Parathyroid adenoma (tissue), 2 donors: Measurements from ENCODE around the gene GPR27.

Source experiments
- H2AFZ ChIP-seq: fragments of 300-600 bp; sonication (generic); one replicate; pipeline ENCODE4 v1.7.0; 2017; ENCODE audit warnings: antibody characterized with exemption, mild to moderate bottlenecking
- H3K27ac ChIP-seq: fragments of 300-600 bp; sonication (generic); one replicate; pipeline ENCODE4 v1.7.0; 2017
- H3K27me3 ChIP-seq: fragments of 300-600 bp; sonication (generic); one replicate; pipeline ENCODE4 v1.7.0; 2017; ENCODE audit warnings: low read length; ENCODE audit not compliant: control insufficient read depth, insufficient read depth
- H3K36me3 ChIP-seq: fragments of 300-600 bp; sonication (generic); one replicate; pipeline ENCODE4 v1.7.0; 2017; ENCODE audit warnings: low read length; ENCODE audit not compliant: control insufficient read depth, insufficient read depth
- H3K4me1 ChIP-seq: fragments of 300-600 bp; sonication (generic); one replicate; pipeline ENCODE4 v1.7.0; 2017; ENCODE audit warnings: control low read depth
- H3K4me2 ChIP-seq: fragments of 300-600 bp; sonication (generic); one replicate; pipeline ENCODE4 v1.7.0; 2017; ENCODE audit warnings: low read length
- H3K4me3 ChIP-seq: fragments of 300-600 bp; sonication (generic); one replicate; pipeline ENCODE4 v1.7.0; 2017; ENCODE audit warnings: low read depth, low read length
- H3K79me2 ChIP-seq: fragments of 300-600 bp; sonication (generic); one replicate; pipeline ENCODE4 v1.7.0; 2017; ENCODE audit warnings: control low read depth
- H3K9ac ChIP-seq: fragments of 300-600 bp; sonication (generic); one replicate; pipeline ENCODE4 v1.7.0; 2017; ENCODE audit warnings: mild to moderate bottlenecking
- H3K9me3 ChIP-seq: fragments of 300-600 bp; sonication (generic); one replicate; pipeline ENCODE4 v1.7.0; 2017; ENCODE audit warnings: low read length; ENCODE audit not compliant: control insufficient read depth
- TF ChIP-seq, protein P1 (sequence below): fragments of 300-600 bp; sonication (generic); IDR thresholded peaks from one replicate; pipeline ENCODE4 v1.7.0; 2017; ENCODE audit warnings: antibody characterized with exemption, mild to moderate bottlenecking
- donor health status: primary hyperparathyroidism.

Gene GPR27

DNA sequence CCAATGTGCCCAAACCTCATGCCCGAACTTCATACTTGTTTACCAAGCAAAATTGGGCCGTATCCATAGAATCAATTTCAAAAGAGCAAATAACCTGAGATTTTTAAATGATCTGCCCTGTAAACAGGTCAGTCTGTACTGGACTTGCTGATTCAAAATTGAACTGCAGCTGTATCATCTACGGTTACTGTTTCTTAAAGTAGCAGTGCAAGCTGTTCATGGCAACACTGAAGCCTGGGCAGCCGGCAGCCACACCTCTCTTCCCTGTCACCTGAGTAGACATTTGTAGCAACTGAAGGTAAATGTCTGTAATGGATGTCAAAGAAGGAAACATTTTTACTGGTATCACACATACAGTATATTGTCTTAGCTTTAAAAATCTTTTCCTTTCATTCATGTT lies 39.1 kb upstream of the GPR27 start:
- Histone ChIP-seq H3K4me1 (peaks cover 11% of the 10 kb centered on the region), H3K4me2 (no peak overlapping the region), H2AFZ (no peak overlapping the region), H3K4me3 (no peak overlapping the region), H3K79me2 (peaks cover 23% of the 10 kb centered on the region), H3K27ac (no peak overlapping the region), H3K27me3 (no peaks in the 10 kb centered on the region), H3K9me3 (no peaks in the 10 kb centered on the region), H3K9ac (no peak overlapping the region), H3K36me3 (no peaks in the 10 kb centered on the region)
- TF ChIP-seq, protein P1, sequence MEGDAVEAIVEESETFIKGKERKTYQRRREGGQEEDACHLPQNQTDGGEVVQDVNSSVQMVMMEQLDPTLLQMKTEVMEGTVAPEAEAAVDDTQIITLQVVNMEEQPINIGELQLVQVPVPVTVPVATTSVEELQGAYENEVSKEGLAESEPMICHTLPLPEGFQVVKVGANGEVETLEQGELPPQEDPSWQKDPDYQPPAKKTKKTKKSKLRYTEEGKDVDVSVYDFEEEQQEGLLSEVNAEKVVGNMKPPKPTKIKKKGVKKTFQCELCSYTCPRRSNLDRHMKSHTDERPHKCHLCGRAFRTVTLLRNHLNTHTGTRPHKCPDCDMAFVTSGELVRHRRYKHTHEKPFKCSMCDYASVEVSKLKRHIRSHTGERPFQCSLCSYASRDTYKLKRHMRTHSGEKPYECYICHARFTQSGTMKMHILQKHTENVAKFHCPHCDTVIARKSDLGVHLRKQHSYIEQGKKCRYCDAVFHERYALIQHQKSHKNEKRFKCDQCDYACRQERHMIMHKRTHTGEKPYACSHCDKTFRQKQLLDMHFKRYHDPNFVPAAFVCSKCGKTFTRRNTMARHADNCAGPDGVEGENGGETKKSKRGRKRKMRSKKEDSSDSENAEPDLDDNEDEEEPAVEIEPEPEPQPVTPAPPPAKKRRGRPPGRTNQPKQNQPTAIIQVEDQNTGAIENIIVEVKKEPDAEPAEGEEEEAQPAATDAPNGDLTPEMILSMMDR, result no peak

- no peaks in the 10 kb centered on the region for H3K36me3 ChIP-seq
- no peak overlapping the region for H3K27ac ChIP-seq
- H3K27me3 ChIP-seq, result no peaks in the 10 kb centered on the region
- H3K79me2 ChIP-seq, result peaks cover 51% of the 10 kb centered on the region
- H3K4me2 ChIP-seq, result no peak overlapping the region
- no peaks in the 10 kb centered on the region for H3K9me3 ChIP-seq
- no peak overlapping the region for H3K4me3 ChIP-seq
- H3K9ac ChIP-seq, result no peak overlapping the region
- H2AFZ ChIP-seq, result no peak overlapping the region
- TF ChIP-seq, protein P1, result no peak
- H3K4me1 ChIP-seq, result peaks cover 8% of the 10 kb centered on the region
These were observed 35.6 kb upstream of the GPR27 start for GRCh38 chr3:71718072-71718471.

- H3K27ac ChIP-seq, result no peak overlapping the region
These were observed 32.7 kb upstream of the GPR27 start for GRCh38 chr3:71721002-71721401.

DNA sequence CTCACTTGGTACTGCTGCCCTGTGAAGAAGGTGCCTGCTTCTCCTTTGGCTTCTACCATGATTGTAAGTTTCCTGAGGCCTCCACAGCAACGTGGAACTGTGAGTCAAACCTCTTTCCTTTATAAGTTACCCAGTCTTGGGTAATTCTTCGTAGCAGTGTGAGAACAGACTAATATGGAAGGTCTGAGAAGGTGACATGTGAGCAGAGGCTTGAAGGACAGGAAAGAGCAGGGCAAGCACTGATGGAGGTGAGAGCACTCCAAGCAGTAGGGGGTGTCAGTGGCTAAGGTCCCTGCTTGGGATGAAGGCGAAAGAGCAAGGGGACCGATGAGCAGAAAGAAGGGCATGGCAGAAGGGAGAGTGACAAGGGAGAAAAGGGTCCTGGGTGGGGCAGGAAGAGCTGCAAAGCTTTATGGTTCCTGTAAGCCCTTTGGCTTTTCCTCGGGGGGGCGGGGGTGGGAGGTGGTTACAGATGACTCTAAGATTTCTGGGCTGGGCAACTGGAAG lies 32.0 kb upstream of the GPR27 start:
- Histone ChIP-seq H3K9ac (no peak overlapping the region), H3K4me3 (no peak overlapping the region), H3K9me3 (no peaks in the 10 kb centered on the region), H3K27me3 (no peaks in the 10 kb centered on the region), H3K4me2 (no peak overlapping the region), H2AFZ (no peak overlapping the region), H3K79me2 (peaks cover 48% of the 10 kb centered on the region), H3K36me3 (no peaks in the 10 kb centered on the region), H3K4me1 (peaks cover 17% of the 10 kb centered on the region), H3K27ac (no peak overlapping the region)
- TF ChIP-seq, protein P1, result no peak

More at GRCh38 chr3:71721002-71721401, 32.7 kb upstream of the GPR27 start:
- Histone ChIP-seq H3K4me2 (no peak overlapping the region), H3K4me3 (no peak overlapping the region), H3K27me3 (no peaks in the 10 kb centered on the region), H3K4me1 (peaks cover 17% of the 10 kb centered on the region), H3K79me2 (peaks cover 48% of the 10 kb centered on the region), H2AFZ (no peak overlapping the region), H3K36me3 (no peaks in the 10 kb centered on the region), H3K9ac (no peak overlapping the region), H3K9me3 (no peaks in the 10 kb centered on the region)
- TF ChIP-seq, protein P1, result no peak

DNA sequence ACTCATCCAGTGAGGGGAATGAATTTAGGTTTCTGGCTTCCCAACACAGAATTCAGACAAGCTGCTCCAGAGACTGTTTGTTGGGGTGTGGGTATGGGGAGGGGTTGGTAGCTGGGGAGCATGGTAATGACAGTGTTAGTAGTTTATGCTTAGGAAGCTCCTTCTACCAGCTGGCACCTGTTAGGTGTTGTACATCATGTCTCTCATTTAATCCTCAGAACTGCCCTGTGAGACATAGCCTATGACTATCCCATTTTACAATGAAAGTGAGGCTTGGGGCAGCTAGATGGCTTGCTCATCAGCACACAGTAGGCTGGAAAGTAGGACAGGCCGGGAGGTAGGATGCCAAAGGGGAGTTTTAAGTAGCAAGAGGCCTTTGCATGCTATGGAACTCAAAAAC lies 31.0 kb upstream of the GPR27 start:
- Histone ChIP-seq H3K4me2 (no peak overlapping the region), H3K9me3 (no peaks in the 10 kb centered on the region), H3K27ac (no peak overlapping the region), H3K4me3 (no peak overlapping the region), H3K36me3 (no peaks in the 10 kb centered on the region), H3K27me3 (no peaks in the 10 kb centered on the region), H3K79me2 (peaks cover 44% of the 10 kb centered on the region), H3K9ac (no peak overlapping the region), H3K4me1 (peaks cover 17% of the 10 kb centered on the region), H2AFZ (no peak overlapping the region)
- TF ChIP-seq, protein P1, result no peak
